HuH-7.5 (cell line): ENCODE results near the gene POC1A.
"Not testable (repeated sequence)": the region's sequence is repeated elsewhere in the genome, so short reads cannot be mapped to it uniquely, and the experiment has no call there.

Source experiments
- DNase-seq: peaks from one replicate; pipeline ENCODE4 v3.0.0; 2011; ENCODE audit warnings: low spot score

Gene POC1A

DNA sequence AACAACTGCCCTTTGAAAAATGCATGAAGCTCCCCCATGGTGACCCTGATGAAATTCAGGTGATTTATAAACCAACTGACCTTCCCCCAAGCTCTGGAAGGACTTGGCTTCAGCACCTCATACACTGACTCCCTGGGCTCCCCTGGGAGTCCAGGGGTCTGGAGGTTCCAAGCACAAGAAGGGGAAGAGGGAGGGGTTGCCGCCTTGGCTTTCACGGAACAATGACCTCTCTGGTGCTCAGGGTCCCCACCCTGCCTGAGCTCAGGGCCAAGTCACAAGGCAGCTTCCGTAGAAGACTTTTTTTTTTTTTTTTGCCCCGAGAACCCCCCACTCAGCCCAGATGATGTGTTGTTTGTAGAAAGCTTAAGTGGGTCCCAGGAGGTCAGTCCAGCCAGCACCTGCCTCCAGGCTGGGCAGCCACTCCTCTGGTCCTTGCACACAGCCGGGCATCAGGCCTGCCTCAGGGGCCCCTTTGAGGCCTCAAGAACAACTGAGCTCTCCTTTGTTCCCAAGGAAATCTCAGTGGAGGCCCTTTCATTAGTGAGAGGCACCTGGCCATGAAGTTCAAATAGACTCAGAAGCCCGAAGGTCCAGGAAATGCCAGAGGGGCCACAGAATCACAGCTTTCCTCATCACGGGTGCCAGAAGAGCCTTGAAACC, 29.7 kb upstream of the POC1A start:
- no peak for DNase-seq

DNA sequence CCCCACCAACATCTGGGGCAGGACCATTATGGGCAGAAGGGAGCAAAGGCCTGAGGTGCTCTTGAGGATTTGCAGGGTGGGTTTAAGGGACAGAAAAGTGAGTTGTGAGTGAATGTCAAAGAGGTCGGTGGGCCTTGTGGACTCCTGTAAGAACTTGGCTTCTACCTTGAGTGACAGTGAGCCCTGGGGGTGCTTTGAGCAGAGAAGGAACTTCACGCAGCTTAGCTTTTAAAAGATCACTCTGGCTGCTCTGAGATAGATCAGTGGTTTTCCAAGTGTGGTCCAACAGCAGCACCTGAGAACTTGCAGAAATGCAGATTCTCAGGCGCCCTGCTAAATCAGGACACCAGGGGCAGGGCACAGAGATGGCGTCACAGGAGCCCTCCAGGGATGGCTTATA, 28.5 kb upstream of the POC1A start:
- DNase-seq: no peak

DNA sequence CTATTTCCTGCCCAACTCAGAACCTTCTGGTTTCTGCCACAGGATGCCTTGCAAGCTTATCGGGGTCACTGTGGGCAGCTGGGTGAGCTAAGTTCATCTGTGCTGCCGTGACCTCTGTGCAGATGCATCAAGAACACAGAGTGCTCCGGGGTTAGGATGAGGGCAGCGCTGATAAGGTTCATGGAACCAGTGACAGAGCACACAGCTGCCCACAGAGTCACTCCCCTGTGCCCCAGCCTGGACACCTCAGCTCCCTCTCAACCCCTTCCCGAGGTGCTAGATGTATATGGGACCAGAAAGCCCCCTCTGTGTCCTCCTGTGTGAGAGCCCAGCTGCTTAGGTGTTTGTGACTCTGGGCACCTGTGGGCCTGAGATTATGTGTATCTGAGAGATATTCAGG, 28.0 kb upstream of the POC1A start:
- peak; percentile 58 for DNase-seq

DNA sequence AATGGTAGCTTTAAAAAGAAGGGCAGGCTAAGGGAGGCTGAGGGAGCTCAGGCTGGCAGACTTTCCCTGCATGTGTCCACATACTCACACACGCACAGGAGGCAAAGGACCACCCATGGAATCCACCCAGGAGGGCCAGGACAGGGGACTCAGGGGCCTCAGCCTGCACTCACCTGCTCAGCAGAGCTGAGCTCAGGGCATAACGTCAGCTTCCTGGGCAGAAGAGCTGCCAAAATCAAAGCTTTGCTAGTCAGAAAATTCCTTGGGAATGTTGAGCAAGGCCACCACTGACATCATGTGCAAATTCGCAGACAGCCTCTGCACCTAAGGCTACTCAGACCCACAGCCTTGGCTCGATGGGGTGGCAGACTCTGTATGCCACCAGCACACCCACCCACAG, 27.3 kb upstream of the POC1A start:
- no peak for DNase-seq

DNA sequence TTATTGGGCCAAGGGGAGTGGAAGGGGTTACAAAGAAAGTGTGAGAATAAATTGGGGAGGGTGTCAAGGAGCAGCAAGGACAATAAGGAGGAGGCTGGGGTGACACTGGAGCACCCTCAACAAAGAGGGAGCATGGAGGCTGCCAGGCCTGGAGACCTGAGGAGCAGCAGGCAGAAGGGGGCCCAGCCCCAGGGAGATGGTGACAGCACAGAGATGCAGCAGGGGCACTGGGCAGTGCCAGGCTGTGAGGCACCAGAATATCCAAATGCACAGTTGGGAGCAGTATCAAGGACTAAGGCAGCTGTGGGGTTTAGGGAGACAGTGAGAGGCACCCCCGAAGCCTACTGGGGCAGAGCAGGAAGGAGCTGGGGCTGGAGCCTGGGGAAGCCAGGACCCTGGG, 24.3 kb upstream of the POC1A start:
- no peak for DNase-seq

DNA sequence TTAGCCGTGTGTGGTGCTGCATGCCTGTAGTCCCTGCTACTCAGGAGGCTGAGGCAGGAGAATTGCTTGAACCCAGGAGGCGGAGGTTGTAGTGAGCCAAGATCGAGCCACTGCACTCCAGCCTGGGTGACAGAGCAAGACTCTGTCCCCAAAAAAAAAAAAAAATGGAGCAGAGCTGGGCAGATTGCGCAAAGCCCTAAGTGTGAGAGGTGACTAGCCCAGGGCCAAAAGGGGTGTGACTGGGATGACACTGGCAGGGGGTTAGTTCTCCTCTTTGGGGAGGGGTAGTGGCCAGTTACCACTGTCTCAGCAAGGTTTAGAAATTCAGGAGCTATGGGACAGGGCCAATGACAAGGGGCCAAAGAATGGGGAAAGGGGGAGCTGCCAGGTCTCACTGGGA, 23.9 kb upstream of the POC1A start:
- DNase-seq: not testable (repeated sequence)

DNA sequence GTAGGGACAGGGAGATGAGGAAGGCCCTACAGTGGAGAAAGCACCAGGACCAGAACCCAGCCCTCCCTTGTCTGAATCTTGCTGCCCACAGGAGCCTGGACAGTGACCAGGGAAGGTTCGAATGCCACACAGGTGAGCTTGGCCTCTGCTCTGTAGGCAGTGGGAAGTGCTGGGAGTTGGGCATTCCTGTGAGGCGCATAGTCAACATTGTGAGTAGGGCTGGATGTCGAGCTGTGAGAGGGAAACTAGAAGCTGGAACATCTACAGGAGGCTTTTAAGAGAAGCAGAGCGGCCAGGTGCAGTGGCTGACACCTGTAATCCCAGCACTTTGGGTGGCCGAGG, 23.4 kb upstream of the POC1A start:
- DNase-seq: no peak

DNA sequence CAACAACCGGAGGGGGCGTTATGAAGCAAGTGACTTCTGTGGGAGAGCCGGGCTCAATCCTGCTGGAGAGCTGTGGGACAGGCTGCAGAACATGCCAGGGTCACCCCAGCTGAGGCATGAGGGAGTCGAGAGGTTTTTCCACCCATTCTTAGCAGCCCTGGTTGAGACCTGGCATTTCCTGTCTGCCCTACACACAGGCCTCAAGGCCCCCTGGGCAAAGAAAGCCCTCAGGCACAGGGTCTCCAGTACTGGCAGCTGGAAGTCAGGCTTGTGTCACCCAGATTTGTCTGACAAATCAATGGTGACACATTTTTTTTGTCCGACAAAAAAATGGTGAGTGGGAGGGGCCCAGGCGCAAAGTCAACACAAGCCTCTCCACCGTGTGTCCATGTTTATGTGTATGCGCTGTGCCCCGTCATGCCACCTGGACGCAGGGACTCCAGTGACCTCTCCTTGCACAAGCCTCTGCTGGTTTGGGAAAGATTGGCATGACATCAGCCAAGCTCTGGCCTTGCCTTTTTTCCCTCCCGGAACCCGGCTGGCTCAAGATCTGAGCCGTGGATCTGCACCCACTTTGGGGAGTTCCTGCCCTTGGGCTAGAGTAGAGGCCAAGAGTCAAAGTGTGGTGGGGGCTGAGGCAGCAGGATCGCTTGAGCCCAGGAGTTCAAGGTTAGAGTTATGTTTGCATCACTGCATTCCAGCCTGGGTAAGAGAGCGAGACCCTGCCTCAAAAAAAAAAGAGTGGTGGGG, 22.9 kb upstream of the POC1A start:
- no peak for DNase-seq

DNA sequence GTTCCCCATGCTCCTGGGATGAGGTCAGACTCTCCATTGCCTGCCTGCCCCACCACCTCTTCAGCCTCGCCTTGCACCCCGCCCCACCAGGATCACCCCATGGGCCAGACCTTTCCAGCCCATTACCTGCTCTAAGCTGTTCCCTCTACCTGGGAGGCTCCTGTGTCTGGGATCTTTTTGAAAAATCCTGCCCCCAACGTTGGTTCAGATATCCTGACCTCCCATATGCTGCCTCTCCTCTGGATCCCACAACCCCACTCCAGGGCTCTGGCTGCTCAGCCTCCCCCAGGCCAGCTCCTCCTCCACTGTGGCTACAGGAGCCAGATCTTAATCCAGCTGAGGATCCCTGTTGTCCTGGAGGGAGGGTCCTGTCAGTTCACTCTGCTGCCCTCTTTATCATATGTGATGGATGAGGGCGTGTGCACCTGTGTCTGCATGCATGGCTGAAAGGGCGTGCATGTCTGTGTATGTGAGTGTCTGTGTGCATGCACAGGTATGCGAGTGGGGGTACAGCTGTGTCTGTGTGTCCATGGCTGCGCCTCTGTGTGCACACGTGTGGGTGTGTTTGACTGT, 22.0 kb upstream of the POC1A start:
- DNase-seq: no peak

DNA sequence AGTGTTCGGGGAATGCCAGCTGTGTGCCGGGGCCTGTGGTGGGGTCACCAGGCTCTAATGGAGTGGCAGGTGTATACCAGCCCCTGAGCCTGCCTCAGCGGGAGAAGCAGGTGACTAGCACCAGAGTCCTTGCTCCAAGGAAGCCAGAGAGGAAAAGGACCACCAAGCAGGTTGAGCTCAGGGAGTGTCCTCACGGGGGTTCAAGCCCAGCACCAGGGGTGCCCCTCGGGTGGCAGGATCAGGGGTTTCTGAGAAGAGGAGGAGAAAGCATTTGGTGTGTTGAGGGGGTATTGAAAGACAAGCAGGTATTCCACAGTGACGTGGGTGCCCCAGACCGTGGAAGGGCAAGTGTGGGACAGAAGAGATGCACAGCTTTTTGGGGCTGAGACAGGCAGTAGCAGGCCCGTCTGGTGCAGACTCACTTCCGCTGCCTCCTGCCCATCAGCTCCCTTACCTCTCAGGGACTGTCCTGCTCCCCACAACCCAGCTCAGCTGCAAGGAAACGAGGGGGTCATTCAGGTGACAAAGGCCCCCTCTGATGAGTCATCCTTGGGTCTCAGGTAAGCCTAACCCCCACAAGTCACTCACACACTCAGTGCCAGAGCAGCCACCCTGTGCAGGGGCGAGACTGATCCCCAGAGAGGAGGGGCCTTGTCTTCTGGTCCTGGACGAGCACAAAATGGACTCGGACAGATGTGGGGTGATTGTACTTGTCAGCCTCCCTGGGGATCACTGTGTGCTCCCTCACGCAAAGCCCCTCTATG, 21.4 kb upstream of the POC1A start:
- no peak for DNase-seq

DNA sequence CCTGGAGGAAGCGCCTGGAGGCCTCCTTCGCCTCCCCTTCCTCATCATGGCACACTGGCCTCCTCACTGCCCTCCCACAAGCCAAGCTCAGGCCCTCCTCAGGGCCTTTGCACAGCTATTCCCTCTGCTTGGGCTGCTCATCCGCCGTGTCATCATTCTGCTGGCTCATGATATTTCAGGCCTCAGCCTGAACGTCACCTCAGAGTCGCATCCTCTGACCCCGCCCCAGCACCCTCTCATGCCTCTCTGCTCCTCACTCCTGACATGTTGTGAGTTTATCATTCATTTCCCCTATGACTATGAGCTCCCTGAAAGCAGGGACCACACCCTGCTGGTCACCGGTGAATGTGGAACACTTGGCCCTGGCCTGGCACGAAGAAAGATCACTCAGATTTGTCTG, 20.7 kb upstream of the POC1A start:
- no peak for DNase-seq

DNA sequence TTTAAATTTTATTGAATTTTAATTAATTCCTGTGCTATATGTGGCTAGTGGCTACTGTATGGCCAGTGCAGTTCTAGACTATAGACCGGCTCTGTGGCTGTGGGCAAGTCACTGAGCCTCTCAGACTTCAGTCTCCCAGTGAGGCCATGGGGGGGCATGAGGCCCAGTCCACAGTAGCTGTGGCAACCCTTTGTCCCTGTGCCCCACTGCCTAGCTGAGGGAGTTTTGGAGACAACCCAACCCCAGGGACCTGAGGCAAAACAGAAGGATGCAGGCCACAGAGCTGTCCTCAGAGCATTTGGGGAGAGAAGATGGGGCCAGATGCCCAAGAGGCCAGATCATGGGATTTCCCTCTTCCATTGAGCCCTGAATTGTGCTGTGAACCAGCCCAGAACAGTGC, 18.9 kb upstream of the POC1A start:
- DNase-seq: no peak

DNA sequence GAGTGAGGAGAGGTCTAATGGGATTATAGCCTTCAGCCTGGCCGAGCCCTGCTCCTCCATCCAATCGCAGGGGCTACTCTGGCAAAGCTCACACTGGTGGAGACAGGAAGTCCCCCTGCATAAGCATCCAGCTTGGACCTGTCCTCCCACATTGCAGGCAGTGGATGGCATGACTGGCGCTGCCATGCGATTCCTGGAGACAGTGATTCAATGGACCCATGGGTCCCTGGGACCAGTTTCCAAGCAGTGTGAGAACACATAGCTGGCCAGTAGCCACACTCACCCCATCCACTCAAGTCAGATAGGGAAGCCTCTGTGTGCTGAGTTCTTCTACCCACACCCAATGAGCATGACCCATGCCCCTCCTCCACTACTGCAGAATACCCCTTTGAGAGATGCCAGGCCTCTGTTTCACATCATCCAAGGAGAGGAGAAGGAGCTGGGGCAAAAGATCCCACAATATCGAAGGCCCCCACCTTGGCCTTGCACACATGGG, 18.1 kb upstream of the POC1A start:
- DNase-seq: no peak

DNA sequence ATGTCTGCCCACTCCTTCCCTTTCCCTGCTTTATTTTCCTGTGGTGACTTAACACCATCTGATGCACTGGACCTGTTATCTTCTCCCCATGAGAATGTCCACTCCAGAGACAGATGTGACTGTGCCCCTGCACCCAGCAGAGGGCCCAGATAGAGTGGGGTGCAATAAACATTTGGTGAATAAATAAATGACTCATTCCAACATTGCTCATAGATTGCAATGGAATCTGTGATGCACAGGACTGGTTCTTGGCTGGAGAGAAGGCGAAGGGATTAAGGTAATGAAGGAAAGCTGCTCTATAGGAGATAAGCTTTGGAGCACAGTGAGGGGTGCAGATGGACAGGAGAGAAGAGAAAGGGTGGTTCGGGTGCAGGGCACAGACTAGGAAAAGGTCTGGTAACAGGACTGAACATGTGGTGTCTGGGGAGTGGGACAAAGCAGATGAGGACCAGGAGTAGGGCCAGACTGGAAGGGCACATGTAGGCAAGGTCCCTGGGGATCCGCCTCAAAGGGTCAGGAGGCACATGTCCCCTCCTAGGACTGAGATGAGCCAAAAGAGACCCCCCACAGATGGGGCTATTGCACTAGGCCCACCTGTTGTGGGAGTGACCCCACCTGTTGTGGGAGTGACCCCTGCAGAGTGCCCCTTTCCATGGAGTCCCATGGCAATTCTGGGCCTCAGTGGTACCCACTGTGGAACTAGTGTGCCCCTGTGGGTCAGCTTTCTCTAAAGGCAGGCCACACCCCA, 17.5 kb upstream of the POC1A start:
- no peak for DNase-seq

DNA sequence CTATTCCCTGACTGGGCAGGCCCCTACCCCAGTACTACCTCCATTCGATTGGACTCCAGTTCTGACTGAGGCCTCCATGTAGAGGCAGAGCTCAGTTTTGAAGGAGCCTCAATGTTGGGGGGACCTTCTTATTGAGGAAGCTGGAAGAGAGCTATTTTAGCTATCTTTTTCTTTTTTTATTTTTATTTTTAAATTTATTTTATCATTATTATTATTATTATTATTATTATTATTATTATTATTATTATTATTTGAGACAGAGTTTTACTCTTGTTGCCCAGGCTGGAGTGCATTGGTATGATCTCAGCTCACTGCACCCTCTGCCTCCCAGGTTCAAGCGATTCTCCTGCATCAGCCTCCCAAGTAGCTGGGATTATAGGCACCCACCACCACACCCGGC, 16.0 kb upstream of the POC1A start:
- not testable (repeated sequence) for DNase-seq

DNA sequence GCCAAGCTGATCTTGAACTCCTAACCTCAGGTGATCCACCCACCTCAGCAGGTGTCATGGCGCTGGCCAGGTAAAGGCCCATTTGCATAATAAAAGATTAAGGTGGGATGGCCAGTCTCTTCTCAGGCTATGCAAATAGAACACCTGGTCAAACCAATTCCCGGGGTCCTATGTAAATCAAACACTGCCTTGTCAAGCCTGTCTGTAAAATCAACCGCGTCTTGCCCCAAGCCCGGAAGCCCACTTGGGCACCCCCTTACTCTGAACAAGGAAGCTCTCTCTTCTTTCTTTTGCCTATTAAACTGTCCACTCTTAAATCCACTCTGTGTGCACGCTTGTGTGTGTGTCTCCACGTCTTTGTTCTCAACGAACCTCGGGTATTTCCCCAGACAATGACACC, 13.0 kb upstream of the POC1A start:
- no peak for DNase-seq

DNA sequence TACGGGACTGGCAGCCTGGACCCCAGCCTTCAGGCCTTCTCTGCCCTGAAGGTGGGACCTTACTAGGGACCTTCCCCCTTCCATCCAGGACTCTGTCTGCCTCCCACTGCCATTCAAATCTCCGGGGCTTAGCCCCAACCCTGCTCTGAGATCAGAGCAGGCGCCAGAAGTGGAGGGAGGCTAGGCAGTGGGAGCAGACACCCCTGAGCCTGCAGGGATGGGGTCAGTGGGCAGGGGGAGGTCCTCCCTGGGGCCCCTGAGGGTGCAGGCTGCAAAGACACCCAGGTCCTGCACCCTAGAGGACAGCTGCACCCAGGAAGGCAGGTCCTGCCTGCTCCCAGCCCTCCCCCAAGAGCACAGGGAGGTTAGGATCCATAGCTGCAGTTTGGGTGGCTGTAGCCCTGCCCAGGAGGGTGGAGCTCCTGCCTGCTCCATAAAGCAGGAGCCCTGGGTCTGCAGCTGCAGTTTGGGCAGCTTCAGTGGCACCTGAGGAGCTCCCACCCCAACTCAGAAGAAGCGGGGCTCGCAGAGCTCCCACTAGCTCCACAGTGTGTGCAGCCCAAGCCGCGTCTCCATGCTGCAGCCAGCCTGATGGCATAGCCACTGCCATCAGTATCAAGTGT, 8.1 kb upstream of the POC1A start:
- DNase-seq: no peak

DNA sequence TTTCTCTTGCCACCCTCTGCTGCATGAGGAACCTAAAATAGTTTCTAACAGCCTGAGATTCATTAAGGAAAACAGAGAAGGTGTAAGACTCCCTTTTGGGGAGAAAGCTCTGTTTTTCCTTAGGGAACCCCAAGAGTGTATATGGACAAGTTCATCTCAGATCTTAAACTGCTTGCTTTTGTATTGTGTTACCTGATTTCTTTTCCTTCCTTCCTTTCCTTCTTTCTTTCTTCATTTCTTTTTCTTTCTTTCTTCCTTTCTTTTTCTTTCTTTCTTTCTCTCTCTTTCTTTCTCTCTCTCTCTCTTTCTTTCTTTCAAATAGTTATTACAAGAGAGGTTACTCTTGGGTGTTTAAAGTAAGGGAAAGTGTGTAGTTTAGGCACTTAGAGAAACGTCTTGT, 5.3 kb upstream of the POC1A start:
- DNase-seq: no peak

DNA sequence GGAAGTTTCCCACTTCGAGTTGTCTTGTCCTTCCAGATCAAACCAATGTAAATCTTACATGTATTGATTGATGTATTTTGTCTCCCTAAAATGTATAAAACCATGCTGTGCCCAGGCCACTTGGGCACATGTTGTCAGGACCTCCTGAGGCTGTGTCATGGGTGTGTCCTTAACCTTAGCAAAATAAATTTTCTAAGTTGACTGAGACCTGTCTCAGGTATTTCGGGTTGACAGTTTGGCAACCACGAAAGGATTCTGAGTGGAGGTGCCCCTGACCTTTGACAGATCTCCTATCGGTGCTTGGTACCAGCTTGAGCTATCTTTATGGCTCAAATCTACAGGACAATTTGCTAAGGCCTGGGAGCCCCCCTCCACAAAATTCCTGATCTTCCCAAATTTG, 1.7 kb upstream of the POC1A start:
- DNase-seq: no peak

DNA sequence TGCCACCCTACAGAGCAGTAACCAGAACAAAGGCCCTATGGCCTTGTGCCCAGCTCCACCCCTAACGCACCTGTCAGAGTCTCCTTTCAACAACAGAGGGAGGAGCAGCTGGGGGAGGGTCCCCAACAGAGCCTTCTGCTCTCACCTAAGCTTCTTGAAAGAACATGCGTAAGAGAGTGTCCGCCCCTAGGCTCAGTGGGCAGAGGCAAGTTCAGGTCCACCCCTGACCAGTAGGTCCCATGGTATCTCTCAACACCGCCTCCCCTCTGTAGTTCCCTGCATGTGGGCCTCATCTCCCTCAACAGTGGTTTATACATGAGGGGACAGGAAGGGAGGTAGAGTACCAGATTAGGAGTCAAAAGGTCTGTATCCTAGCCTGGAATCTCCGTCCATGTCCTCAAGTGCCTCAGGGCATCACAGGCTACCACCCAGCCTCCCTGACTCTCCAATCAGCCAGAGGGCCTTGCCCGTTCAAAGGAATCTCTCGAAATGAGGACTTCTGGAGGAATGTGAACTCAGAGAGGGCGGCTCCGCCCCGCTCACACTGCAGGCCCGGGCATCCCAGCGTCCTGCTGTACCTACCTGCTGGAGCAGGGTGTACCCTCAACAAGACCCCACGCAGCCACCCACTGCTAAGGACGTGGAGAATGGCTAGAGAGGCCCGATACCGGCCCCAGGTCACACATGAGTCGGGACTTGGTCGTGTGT, 680 bp downstream of the POC1A start:
- DNase-seq: no peak

DNA sequence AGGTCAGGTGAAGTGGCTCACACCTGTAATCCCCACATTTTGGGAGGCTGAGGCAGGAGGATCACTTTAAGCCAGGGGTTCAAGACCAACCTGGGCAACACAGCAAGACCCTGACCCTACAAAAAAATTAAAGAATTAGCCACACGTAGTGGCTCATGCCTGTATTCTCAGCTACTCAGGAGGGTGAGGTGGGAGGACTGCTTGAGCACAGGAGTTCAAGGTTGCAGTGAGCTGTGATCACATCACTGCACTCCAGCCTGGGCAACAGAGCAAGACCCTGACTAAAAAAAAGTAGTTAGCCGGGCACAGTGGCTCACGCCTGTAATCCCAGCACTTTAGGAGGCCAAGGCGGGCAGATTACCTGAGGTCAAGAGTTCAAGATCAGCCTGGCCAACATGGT, 2.2 kb downstream of the POC1A start:
- DNase-seq: not testable (repeated sequence)
